ENCODE results near the gene C5orf15.

GRCh38 chr5:133952729-133953567 lies 15.5 kb downstream of the C5orf15 start:
- TF ChIP-seq EGR1 (IDR thresholded peaks at IDR 0.05; ENCODE audit: low read depth) (no peak), CTCF (IDR thresholded peaks at IDR 0.05 in 2 of 3, conservative IDR thresholded peaks at IDR 0.05 in 1 of 3; ENCODE audit: borderline replicate concordance in 1 of 3, insufficient read depth in 1 of 3, low read depth in 2 of 3, low read length in 2 of 3) (no peak), SP1 (IDR thresholded peaks at IDR 0.05; ENCODE audit: low read depth) (no peak), POLR2A (IDR thresholded peaks at IDR 0.05; ENCODE audit: borderline replicate concordance, extremely low read depth, insufficient read depth, insufficient read length) (no peak), REST (IDR thresholded peaks at IDR 0.05; ENCODE audit: low read depth) (no peak)

Data from HCT116 (cell line).